ENCODE measurements around the gene CREB3L2.

DNA sequence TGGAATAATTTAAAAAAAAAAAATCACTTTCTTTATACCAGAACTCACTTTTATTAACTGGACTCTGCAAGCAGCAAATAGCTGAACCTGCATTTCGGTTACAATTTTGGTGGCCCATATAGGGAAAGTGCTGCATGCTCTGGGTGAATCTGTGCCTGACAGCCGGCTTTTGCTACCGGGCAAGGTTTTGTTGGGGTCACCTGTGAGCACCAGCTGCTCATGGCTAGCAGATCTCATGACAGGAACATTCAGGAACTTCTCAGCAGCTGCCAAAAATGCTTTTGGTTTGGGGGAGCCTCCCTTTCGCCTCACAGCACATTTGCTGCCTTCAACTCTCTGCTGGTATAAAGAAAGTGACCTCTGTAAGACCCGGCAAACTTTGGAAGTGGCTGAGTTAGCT is 13.2 kb upstream of the CREB3L2 start:
- TF ChIP-seq, protein P1, sequence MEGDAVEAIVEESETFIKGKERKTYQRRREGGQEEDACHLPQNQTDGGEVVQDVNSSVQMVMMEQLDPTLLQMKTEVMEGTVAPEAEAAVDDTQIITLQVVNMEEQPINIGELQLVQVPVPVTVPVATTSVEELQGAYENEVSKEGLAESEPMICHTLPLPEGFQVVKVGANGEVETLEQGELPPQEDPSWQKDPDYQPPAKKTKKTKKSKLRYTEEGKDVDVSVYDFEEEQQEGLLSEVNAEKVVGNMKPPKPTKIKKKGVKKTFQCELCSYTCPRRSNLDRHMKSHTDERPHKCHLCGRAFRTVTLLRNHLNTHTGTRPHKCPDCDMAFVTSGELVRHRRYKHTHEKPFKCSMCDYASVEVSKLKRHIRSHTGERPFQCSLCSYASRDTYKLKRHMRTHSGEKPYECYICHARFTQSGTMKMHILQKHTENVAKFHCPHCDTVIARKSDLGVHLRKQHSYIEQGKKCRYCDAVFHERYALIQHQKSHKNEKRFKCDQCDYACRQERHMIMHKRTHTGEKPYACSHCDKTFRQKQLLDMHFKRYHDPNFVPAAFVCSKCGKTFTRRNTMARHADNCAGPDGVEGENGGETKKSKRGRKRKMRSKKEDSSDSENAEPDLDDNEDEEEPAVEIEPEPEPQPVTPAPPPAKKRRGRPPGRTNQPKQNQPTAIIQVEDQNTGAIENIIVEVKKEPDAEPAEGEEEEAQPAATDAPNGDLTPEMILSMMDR (conservative IDR thresholded peaks at IDR 0.05; ENCODE audit: low read length), result no peak
- no peak for TF ChIP-seq EZH2phosphoT487 (IDR thresholded peaks at IDR 0.05; ENCODE audit: borderline replicate concordance, low read depth, low read length)

Measured in OCI-LY7 (cell line).